Epidermal melanocyte (primary cell): ENCODE data around the gene ADK.
"Not testable (repeated sequence)": the region's sequence is repeated elsewhere in the genome, so short reads cannot be mapped to it uniquely, and the experiment has no call there.

Experiments used
- DNase-seq: peaks from one replicate; pipeline ENCODE4 v3.0.0; 2011; ENCODE audit warnings: low spot score; ENCODE audit not compliant: insufficient read length

ADK gene

DNA sequence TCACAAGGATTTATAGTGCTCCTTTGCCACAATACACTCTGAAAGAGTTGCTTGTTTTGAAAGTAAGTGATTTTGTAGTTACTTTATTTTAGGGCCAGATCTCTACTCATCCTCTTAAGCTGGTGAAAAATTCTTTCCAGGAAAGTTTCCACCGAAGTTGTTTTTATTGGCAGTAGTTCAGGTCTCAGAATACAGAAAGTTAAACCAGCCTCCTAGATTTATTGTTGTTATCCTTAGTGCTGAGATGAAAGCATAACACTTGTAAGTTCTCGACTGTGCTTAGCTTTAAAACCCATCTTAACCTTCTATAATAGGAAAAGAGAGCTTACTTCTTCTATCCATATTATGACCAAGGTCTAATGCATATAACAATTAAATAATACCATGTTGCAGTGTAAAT is 5.9 kb upstream of the ADK start:
- no peak for DNase-seq

DNA sequence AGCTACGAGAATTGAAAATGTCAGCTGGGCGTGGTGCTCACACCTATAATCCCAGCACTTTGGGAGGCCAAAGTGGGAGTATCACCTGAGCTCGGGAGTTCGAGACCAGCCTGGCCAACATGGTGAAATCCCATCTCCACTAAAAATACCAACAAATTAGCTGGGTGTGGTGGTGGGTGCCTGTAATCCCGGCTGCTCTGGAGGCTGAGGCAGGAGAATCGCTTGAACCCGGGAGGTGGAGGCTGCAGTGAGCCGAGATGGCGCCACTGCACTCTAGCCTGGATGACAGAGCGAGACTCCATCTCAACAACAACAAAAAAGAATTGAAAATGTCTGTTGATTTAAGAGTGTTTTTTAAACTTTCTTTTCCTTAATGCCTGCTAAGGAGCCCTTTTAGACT is 4.0 kb upstream of the ADK start:
- DNase-seq = not testable (repeated sequence)

DNA sequence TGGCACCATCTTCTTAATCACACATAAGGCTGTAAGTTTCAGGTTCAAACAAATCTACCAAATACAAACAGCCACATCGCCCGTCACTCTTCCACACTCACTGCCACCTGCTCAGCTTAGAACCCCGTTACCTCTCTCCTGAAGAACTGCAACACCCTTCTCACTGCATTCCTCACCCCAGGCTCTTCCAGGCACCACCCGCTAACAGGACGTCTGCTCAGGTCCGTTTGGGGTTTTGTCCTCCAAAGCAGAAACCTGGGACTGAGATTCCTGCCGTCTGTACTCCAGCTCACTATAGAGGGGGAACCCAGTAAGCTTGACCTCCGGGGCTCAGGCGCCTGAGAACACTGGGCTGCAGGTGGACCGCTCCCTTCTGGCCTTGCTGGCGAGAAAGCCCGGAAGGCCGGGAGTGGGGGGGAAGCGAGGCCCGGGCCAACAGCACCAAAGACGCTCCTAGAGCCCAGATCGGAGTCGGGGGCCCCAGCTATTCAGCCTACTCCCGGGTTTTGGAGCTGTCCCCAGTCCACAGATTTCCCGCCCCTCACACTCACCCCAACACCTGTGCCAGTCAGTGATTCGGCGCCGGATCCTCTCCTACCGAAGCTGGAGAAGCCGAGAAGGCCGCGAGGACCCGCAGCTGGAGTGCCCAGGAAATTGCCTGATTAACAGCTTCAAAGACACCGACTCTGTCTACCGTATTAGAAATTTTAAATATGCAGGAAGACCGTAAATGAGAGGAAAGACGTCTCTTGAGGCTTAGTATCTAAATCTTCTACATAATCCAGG is 624 bp upstream of the ADK start, which contains the start of gene AP3M1:
TSS of gene AP3M1 (minus strand) at position 625 of the 786 bp plus-strand sequence. CDS start 12,449 bp downstream, outside the sequence.
- DNase-seq = peak; percentile 66

DNA sequence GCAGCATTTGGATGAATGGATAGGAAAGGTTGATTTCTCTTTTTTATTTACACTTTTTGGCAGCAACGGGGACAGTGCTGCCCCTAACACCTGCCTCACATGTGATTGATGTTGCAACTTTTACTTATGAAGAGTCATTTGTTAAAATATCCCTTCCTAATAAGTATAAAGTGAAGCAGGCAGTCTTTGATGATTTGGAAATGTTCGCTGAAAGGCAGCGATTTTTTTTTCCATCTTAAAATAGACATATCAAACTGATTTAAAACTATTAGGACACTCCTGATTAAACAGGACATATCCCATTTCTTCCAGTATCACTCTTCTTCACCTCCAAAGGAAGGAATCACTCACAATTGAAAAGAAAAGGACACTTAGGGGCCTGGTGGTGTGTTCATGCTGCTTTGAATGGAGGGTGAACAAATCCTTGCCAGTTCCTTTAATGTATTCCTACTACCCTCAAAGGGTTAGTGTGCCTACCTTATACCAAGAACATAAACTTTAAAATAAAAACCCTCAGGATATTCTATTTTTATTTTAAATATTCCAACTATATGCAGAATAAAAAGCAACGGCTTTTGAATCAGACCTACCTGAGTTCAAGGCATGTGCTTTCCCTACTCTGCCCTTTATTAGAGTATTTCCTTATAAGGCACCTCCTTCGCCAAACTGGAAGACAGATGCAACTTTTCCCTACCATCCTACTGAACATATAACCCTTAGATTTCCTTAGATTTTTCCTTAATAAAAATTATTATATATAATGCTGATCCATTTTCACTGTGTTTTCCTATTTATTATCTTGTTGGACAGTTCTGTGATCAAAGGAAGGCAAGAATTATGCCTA is 1.1 kb downstream of the ADK start:
- DNase-seq = no peak

DNA sequence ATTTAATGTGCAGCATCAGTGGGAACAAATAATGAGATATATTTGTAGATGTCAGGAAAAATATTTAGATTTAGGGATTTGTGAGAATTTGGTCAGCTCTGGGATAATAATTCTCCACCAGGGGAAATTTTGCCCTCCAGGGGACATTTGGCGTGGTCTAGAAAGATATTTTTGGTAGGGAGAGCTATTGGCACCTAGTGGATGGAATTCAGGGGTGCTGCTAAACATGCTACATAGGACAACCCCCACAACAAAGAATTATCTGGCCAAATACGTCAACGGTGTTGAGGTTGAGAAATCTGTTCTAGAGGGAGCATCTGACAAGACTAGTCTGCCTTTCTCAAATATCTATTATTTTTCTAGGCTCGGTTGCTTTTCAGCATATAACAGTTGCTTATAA is 2.1 kb downstream of the ADK start:
- DNase-seq = no peak

DNA sequence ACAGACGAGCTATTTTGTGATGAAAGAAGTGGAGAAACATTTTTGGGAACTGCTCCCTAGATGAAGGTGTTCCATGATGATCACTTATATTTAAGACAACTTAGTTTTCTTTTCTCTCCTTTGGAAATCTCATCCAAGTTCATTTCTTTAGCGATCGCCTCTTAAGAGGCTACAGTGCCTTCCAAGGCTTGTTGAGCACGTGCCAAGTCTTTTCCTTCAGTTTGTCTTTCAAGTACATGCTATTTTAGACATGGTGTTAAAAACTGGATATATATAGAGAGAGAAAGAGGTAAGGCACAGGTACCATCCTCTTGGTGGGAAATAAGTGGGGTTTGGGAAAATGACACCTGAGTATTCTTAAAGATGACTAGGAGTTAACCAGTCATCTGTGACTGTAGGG is 2.7 kb downstream of the ADK start:
- DNase-seq = no peak

DNA sequence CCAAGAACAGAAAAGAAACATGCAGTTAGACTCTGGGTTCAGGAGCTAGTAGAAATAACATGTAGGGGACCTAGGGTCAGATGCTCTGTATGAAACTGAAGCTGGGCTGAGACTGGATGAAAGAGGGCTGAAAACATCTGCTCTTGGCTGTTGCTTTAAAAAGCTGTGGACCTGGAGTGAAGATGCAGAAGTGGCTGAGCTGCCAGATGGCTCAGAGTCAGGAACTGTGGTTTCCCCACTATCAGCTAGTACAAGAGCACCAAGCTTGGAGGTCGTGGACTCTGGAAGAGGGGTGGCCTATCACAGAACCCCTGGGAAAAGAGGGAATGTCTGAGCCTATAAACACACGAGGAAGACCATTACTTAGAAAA is 5.9 kb downstream of the ADK start:
- no peak for DNase-seq

DNA sequence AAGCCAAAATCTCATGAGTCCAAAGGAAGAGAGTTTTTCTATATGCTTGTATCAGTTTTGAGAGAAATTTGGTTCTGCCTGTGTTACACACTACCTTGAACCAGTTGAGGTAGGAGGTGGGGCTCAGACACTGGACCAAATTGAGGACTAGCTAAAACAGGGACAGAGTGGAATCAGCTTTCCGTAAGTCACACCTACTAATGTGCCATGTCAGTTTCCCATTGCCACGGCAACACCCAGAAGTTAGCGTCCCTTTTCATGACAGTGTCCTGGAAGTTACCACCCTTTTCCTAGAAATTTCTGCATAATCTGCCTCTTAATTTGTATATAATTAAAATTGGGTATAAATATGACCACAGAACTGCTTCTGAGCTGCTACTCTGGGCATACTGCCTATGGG is 9.0 kb downstream of the ADK start:
- DNase-seq = no peak

DNA sequence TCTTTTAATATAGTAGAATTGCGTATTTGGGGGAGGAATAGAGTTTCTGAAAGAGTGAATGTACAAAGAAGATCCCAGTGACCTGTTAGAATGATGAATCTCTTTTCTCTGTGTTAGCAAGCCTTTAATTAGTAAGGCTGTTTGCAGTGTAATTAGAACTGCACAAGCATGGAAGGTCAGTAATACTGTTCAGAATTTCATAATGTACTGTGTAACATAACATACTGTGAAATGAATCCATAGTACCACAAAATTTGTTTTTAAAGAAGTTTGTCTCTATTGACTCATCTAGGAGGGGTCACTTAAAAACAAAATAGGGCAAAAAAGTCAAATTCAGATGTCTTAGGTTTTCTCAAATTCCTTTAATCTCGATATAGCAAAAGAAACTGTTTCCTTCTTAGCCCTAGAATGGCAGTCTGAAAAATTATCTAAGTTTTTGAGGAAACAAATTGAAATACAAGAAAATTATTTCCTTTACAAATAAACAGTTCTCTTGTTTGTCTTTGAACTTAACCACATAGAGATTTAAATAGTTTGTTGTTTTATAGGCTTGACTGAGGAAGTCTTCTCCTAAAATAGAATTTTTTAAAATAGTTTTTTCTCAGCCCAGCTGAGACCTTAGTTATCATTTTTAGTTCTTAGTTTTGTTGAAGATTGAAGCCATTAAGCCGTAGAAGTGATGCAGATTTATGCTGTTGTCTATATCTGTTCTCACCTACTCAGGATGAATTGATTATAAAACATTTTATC is 12.5 kb downstream of the ADK start:
- DNase-seq = no peak

DNA sequence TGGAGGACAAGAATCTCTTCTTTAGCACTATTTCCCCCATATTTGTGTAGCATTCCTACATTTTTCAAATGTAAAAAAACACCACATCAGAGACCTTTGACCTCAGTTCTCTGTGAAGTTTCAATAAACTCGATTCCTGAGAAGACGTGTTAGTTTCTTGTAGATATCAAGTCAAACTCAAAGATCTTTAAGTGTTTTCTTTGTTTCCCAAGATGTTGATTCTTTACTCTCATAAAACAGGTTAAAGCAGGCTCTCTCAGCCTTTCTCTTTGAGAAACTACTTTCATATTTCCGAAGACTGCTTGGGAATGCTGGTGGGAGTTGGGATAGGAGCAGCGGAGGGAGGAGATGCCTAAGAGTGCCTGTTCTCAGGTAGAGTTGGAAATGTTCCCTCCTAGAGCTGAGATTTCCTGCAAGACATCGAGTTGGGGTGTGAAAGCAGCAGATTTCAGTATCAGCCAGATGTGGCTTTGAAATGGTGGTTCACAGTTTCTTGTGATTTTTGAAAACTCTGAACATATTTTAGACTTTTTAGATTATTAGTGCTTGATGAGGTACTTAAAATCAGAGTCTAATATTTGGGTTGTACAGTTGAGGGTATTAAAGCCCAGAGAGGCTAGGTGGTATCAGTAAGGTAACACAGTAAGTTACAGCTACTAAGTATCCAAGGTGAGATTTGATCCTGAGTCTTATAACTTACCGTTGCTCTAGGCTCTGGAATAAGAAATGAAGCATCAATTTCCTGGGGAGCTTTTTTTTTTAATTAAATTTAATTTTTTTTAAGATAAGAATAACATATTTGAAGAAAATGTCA is 13.9 kb downstream of the ADK start:
- no peak for DNase-seq

DNA sequence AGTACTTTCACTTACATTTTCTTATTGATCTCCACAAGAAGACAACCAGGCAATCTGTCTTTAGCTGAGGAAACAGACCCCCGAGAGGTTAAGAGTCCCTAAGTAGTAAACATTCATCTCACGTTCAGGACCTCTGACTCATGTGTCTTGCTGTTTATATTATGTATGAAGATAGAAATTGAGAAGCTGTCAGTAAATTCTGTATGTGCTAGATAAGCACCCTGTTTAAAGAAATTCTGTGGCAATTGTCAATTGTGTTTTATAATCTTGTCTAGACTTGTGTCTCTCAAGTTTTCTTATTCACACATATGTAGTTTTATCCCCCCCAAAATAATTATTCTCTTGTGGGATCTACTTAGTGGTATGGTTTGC is 14.5 kb downstream of the ADK start:
- no peak for DNase-seq

DNA sequence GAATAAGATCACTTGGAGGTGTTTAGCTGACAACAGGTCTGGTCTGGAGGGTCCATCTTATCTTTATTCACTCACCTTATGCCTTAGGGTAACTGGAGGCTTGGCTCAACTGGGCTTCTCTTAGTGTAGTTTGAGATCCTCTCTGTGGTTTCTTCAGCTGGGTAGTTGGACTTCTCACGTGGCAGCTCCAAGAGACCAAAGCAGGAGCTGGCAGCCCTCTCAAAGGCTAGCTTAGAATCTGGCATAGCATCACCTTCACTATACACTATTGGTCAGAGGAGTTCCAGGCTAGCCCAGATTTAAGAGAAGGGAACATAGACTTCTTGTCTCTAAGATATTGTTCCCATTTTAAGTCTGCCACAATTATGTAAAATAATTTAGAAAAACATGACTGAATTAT is 16.4 kb downstream of the ADK start:
- DNase-seq = no peak

DNA sequence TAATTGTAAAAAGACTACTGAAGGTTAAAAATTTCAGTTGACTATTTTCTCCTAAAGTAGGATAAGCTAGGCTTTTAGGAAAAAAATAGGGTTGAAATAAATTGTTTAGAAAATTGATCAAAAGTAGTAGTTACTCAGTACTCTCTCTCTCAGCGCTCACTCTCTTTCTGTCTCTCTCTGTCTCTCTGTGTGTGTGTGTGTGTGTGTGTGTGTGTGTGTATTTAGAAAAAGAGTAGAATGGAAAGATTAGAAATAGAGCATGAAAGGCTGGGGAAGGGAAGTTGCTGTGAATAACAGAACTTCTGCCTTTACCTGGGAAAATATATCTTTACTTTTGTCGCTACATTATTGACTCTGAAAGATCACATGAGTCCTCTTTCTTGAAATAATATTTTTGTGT is 20.6 kb downstream of the ADK start:
- no peak for DNase-seq

DNA sequence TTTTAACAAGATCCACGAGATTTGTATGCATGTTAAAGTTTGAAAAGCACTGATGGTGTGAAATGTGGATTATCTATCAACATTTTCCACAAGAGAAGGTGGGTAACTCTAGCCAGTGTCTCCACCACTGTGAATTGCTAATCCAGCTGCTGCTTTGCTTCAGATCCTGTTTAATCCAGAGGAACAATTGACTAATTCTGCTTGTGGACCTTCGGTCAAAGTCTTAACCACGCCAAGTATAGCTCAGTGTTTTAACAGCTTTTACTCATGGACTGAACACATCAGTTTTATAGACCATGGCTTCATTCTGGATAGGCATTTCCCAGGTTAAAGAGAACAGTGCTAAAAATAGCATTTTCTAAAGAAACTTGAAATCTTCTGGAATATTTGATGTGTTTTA is 23.5 kb downstream of the ADK start:
- no peak for DNase-seq

DNA sequence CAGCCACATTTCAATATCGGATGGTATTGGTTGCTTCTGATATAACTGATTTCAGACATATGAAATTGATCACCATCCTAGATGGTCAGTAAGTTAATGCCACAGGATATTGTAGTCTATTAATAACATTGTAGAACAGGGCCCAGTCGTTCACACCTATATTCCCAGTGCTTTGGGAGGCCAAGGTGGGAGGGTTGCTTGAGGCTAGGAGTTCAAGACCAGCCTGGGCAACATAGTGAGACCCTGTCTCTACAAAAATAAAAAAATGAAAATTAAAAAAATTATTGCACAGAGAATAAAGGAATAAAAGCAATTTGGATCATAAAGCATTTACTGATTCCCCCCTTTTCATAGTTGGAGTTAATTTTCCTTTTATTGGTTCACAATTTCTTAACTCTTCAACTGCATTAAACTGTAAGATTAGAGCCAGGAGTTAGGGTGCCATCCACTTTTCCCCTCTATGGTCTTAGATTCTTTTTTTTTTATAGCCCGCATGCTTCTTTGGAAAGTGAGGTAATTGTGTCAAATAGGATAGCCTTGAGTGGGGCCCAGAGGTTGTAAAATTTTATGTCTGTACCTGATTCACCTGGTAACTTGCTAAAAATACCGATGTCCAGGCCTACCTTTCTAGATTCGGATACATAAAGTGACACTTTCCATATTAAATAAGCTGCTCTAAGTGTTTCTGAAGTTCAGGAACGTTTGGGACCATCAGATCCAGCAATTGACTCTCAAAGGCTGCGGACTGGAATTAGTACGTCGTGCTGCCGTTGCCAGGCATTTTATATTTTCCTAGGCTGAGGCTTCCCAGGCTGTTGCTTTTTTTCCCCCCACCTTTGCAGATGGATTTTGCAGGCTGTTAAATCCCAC is 24.7 kb downstream of the ADK start:
- no peak for DNase-seq

DNA sequence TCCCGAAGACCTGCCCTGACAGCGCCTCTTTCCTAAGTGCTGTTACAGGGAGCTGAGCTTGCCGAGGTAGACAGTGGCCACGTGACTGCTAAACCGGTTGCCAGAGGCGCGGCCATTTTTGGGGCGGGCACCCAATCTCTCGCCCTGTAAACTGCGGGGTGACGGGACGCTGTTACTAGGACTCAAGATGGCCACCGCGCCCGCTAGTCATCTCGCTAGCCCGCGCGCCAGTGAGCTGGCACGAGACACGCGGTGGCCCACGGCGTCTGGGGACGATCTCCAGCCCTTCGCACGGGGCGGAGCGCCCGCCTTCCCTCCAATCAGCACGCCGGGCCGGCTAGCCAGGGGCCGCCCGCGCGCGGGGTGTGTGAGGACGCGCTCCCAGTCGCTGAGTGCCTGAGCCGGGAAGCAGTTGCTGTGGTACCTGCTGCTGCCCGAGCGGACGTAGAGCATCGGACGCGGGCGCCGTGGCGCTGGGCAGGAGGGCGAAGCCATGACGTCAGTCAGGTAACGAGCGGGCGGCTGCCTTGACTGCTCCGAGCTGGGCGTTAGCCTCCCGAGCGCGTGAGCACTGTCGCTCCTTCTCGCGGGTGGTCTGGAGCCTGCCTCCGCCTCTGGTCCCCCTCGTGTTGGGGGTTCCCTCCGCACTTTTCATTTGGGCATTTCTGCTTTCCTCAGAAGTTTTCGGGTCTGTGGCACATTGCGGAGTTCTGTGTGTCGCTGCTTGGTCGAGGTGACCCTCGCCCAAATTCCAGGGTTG is 25.5 kb downstream of the ADK start:
- DNase-seq = peak; percentile 85

DNA sequence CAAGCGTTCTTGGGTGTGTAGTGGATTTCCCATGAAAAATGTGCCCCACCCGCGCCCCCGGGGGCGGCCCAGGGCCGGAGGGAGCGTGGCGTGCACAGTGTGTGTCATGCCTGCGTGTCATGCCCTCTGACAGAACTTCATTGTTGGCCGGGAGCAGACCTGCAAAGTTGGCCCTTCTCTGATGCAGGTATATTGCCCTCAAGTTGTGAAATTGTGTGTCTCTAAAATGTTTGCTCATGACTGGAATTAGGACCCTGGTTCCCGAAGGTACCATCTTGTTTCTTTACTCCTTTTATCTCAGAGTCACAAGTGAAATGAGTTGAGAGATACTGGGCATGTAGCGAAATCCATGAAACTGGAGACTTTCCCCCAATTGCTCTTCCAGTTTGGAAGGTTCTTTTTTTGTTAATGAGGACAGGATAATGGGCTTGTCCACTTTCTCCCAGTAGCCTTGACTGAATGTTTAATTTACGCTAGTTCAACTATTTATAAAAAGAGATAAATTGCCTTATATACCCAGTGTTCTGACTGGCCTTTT is 26.2 kb downstream of the ADK start:
- DNase-seq = no peak

DNA sequence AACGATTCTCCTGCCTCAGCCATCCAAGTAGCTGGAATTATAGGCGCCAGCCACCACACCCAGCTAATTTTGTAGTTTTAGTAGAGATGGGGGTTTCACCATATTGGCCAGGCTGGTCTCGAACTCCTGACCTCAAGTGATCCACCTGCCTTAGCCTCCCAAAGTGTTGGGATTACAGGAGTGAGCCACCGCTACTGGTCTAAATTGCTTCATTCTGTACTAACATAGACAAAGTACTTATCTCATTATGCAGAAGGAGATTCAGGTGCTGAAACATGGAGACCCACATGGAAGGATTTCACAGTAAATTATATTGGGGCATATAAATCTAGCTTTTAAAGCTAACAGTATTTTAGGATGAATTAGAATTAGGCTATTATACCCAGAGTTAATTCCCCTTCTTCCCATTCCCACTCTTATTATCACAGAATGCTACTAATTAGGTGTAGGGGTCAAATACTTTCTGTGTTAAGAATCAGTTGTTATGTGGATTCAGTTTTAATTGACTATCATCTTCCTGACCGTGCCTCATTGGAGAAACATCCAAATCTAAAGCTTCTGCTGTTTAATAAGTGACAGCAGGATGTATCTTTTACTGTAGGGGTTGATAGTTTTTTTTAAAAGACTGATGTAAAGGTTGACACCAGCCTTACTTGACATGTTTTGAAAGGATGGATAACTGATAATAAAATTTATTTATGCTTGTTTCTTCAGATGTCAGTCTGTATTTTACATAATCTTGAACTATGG is 27.2 kb downstream of the ADK start:
- DNase-seq = no peak
